ENCODE measurements around the gene PRPSAP2.

- TF ChIP-seq CTCF (IDR thresholded peaks at IDR 0.05) (no peak), POLR2A (IDR thresholded peaks at IDR 0.05) (no peak)
Measured at GRCh38 chr17:18950944-18951905, 93.3 kb downstream of the PRPSAP2 start.

Data from adrenal gland (tissue), 5 donors.